Mononuclear cell (primary cell): ENCODE data around the gene C10orf105. TPM values are rescaled to one million over a fixed set of nuclear protein-coding genes. Genes with fewer than 3 reads are reported as not detected.

Experiments used
- H3K27me3 ChIP-seq: 2 replicates; pipeline ENCODE4 v1.6.0; 2011; ENCODE audit warnings: low read length, control low read depth; ENCODE audit not compliant: insufficient read depth
- H3K4me1 ChIP-seq: 2 replicates; pipeline ENCODE4 v1.5.1; 2011; ENCODE audit warnings: mild to moderate bottlenecking, low read length, control low read depth; ENCODE audit not compliant: insufficient read depth
- H3K4me3 ChIP-seq: 2 replicates; pipeline ENCODE4 v1.5.1; 2011; ENCODE audit warnings: mild to moderate bottlenecking, low read length, moderate library complexity
- H3K9me3 ChIP-seq: 2 replicates; pipeline ENCODE4 v1.5.1; 2011; ENCODE audit warnings: low read depth, mild to moderate bottlenecking, control low read depth, low read length
- total RNA-seq: library from RNA; depleted of rRNA; stranded (reverse); fragments of >200 nt; gene quantifications from one replicate; pipeline ENCODE4 v1.2.3, GENCODE V29; 2012

The C10orf105 gene
- total RNA-seq, 1 donor: 0.31 TPM

GRCh38 chr10:71731791-71732190, 12.2 kb upstream of the C10orf105 start:
- H3K4me1 ChIP-seq: peaks cover 96% of the 10 kb centered on the region
- H3K27me3 ChIP-seq: no peaks in the 10 kb centered on the region
- H3K4me3 ChIP-seq: no peak overlapping the region
- no peaks in the 10 kb centered on the region for H3K9me3 ChIP-seq

GRCh38 chr10:71729161-71729636, 9.6 kb upstream of the C10orf105 start:
- Histone ChIP-seq H3K4me1 (peaks cover 96% of the 10 kb centered on the region), H3K27me3 (no peaks in the 10 kb centered on the region), H3K4me3 (no peak overlapping the region), H3K9me3 (no peaks in the 10 kb centered on the region)

- H3K4me1 ChIP-seq: peaks cover 98% of the 10 kb centered on the region
- H3K9me3 ChIP-seq: no peaks in the 10 kb centered on the region
- H3K4me3 ChIP-seq: no peak overlapping the region
- H3K27me3 ChIP-seq: no peaks in the 10 kb centered on the region
Observed at GRCh38 chr10:71727738-71728737, 8.5 kb upstream of the C10orf105 start.

GRCh38 chr10:71727105-71727737, 7.6 kb upstream of the C10orf105 start:
- peaks cover 91% of the 10 kb centered on the region for H3K4me1 ChIP-seq
- H3K9me3 ChIP-seq: no peaks in the 10 kb centered on the region
- no peak overlapping the region for H3K4me3 ChIP-seq
- no peaks in the 10 kb centered on the region for H3K27me3 ChIP-seq

GRCh38 chr10:71726580-71727104, 7.1 kb upstream of the C10orf105 start:
- Histone ChIP-seq H3K4me3 (no peak overlapping the region), H3K9me3 (no peaks in the 10 kb centered on the region), H3K27me3 (no peaks in the 10 kb centered on the region), H3K4me1 (peaks cover 85% of the 10 kb centered on the region)

GRCh38 chr10:71725998-71726579, 6.5 kb upstream of the C10orf105 start:
- H3K27me3 ChIP-seq: no peaks in the 10 kb centered on the region
- H3K9me3 ChIP-seq: no peaks in the 10 kb centered on the region
- no peak overlapping the region for H3K4me3 ChIP-seq
- H3K4me1 ChIP-seq: peaks cover 80% of the 10 kb centered on the region

GRCh38 chr10:71725249-71725648, 5.7 kb upstream of the C10orf105 start:
- H3K27me3 ChIP-seq: no peaks in the 10 kb centered on the region
- no peaks in the 10 kb centered on the region for H3K9me3 ChIP-seq
- H3K4me1 ChIP-seq: peaks cover 71% of the 10 kb centered on the region
- H3K4me3 ChIP-seq: no peak overlapping the region

- Histone ChIP-seq H3K4me3 (no peak overlapping the region), H3K9me3 (no peaks in the 10 kb centered on the region), H3K27me3 (no peaks in the 10 kb centered on the region), H3K4me1 (peaks cover 64% of the 10 kb centered on the region)
Observed at GRCh38 chr10:71724539-71724938, 5.0 kb upstream of the C10orf105 start.

GRCh38 chr10:71723311-71723710, 3.7 kb upstream of the C10orf105 start:
- Histone ChIP-seq H3K4me3 (no peak overlapping the region), H3K9me3 (no peaks in the 10 kb centered on the region), H3K27me3 (no peaks in the 10 kb centered on the region), H3K4me1 (peaks cover 56% of the 10 kb centered on the region)

- H3K27me3 ChIP-seq: no peaks in the 10 kb centered on the region
- no peaks in the 10 kb centered on the region for H3K9me3 ChIP-seq
- no peak overlapping the region for H3K4me3 ChIP-seq
- H3K4me1 ChIP-seq: peaks cover 54% of the 10 kb centered on the region
Observed at GRCh38 chr10:71722849-71723248, 3.3 kb upstream of the C10orf105 start.

- H3K4me3 ChIP-seq: no peak overlapping the region
- H3K4me1 ChIP-seq: peaks cover 54% of the 10 kb centered on the region
- no peaks in the 10 kb centered on the region for H3K27me3 ChIP-seq
- no peaks in the 10 kb centered on the region for H3K9me3 ChIP-seq
Observed at GRCh38 chr10:71721313-71721712, 1.7 kb upstream of the C10orf105 start.

- H3K27me3 ChIP-seq: no peaks in the 10 kb centered on the region
- no peak overlapping the region for H3K4me3 ChIP-seq
- H3K4me1 ChIP-seq: peaks cover 54% of the 10 kb centered on the region
- no peaks in the 10 kb centered on the region for H3K9me3 ChIP-seq
Observed at GRCh38 chr10:71720288-71720687, 710 bp upstream of the C10orf105 start.

- no peaks in the 10 kb centered on the region for H3K27me3 ChIP-seq
- peaks cover 54% of the 10 kb centered on the region for H3K4me1 ChIP-seq
- no peaks in the 10 kb centered on the region for H3K9me3 ChIP-seq
- no peak overlapping the region for H3K4me3 ChIP-seq
Observed at GRCh38 chr10:71719042-71719441, 536 bp downstream of the C10orf105 start.

- H3K27me3 ChIP-seq: no peaks in the 10 kb centered on the region
- H3K4me3 ChIP-seq: no peak overlapping the region
- no peaks in the 10 kb centered on the region for H3K9me3 ChIP-seq
- peaks cover 54% of the 10 kb centered on the region for H3K4me1 ChIP-seq
Observed at GRCh38 chr10:71718165-71718698, 1.3 kb downstream of the C10orf105 start.

GRCh38 chr10:71717551-71717951, 2.0 kb downstream of the C10orf105 start:
- H3K4me3 ChIP-seq: no peak overlapping the region
- peaks cover 60% of the 10 kb centered on the region for H3K4me1 ChIP-seq
- no peaks in the 10 kb centered on the region for H3K27me3 ChIP-seq
- H3K9me3 ChIP-seq: no peaks in the 10 kb centered on the region
